AG04450 (cell line): ENCODE data around the gene ADAMTS17. TPM values are rescaled to one million over a fixed set of nuclear protein-coding genes. Genes with fewer than 3 reads are reported as not detected.

Experiments
- CTCF ChIA-PET: fragments of 300-600, 350-600 bp; formaldehyde crosslinking; extraction: SDS; loops from one replicate; lab custom pipeline; 2022; ENCODE audit warnings: antibody characterized with exemption, inconsistent platforms; lab: Charles Lee
- POLR2A ChIA-PET: fragments of 350-600 bp; formaldehyde crosslinking; extraction: SDS; loops from one replicate; lab custom pipeline; 2021; ENCODE audit warnings: antibody characterized with exemption, inconsistent platforms; lab: Yijun Ruan, JAX
- DNase-seq: peaks from one replicate; pipeline ENCODE4 v3.0.0-alpha.2; 2011; ENCODE audit warnings: low read depth, low spot score
- H3K27ac ChIP-seq: one replicate; pipeline ENCODE4 v1.5.1; 2012; ENCODE audit warnings: low read depth, low read length, control low read depth
- H3K27me3 ChIP-seq: one replicate; pipeline ENCODE4 v1.6.0; 2012; ENCODE audit warnings: low read length; ENCODE audit not compliant: control insufficient read depth, insufficient read depth
- H3K4me3 ChIP-seq: 2 replicates; pipeline ENCODE4 v1.5.1; 2011; ENCODE audit warnings: mild to moderate bottlenecking, low read depth, low read length, control low read depth
- H3K9me3 ChIP-seq: 2 replicates; pipeline ENCODE4 v1.5.1; 2012; ENCODE audit warnings: low read length; ENCODE audit not compliant: control insufficient read depth, insufficient read depth
- polyA plus RNA-seq: library from polyadenylated mRNA; depleted of rRNA; stranded (reverse); fragments of >200 nt; gene quantifications from 2 replicates; pipeline ENCODE4 v1.2.3, GENCODE V29; 2011
- TF ChIP-seq, protein P1 (sequence below): IDR thresholded peaks from 2 replicates; pipeline ENCODE4 v1.5.1; 2011; ENCODE audit warnings: low read depth, low read length, control low read depth, inconsistent platforms

The ADAMTS17 gene
- polyA plus RNA-seq, 1 experiment: 0.06 TPM

DNA sequence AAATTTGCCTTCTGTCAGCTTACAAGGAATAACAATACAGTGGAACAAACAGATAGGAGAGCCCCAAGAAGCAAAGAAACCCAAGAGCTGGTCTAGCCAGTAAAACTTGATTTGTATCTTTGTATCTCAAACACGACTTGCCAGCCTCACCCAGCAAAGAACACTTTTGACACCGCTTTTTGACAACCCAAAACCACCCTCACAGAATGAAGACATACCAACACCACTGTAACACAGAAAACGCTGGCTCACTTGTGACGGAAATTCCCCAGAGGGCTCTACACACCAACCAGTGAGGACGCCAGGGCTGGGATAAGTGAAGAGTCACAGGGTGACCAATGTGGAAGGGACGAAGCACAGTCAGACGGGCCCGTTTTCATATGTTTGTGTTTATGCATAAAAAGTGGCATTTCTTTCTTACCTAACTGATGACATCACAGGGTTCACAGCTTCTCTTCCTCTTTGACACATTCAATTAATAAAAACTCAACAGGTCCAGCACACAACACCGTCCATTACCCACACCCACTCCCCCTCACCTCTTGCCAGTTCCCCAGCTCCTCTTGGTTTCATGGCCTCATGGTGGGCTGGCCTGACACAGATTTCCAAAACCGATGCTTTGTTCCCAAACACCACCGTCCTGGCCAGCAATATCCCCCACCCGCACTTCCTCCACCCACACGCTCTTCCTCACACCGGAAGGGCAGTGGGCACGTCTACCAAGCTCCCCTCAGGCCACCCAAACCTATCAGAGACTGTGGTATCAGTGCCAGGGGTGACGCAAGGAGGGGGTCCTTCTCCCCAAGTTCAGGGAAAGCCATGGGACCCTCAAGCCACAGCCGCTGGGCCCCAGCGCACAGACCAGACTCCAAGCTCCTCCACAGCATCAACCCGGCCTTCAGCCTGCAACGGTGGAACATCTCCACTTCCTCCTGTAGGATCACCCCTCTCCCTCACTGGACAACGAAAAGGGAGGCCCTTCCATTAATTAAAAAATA lies 94.2 kb downstream of the ADAMTS17 start:
- Histone ChIP-seq H3K27me3 (no peaks in the 10 kb centered on the region), H3K9me3 (peaks cover 48% of the 10 kb centered on the region), H3K4me3 (no peak overlapping the region), H3K27ac (no peak overlapping the region)
- ChIA-PET POLR2A (no interaction called here), CTCF (no interaction called here)
- DNase-seq: no peak
- TF ChIP-seq, protein P1, sequence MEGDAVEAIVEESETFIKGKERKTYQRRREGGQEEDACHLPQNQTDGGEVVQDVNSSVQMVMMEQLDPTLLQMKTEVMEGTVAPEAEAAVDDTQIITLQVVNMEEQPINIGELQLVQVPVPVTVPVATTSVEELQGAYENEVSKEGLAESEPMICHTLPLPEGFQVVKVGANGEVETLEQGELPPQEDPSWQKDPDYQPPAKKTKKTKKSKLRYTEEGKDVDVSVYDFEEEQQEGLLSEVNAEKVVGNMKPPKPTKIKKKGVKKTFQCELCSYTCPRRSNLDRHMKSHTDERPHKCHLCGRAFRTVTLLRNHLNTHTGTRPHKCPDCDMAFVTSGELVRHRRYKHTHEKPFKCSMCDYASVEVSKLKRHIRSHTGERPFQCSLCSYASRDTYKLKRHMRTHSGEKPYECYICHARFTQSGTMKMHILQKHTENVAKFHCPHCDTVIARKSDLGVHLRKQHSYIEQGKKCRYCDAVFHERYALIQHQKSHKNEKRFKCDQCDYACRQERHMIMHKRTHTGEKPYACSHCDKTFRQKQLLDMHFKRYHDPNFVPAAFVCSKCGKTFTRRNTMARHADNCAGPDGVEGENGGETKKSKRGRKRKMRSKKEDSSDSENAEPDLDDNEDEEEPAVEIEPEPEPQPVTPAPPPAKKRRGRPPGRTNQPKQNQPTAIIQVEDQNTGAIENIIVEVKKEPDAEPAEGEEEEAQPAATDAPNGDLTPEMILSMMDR: no peak

DNA sequence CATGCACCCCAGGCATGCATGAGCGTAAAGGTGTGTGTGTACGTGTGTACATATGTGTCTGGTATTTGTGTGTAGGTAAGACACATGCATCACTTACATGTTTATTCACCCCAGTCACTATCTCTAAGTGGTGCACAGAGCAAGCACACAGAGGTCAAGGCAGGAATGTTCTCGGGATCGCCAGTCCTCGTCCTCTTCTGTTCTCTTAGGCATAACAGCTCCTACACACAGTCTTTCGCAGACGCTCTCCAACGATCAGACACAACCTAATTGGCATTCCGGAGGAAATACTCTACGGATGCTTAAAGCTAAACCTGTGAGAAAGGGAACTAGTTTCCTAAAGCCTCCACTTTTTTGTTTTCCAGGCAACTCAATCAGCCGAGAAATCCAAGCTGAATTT lies 95.9 kb downstream of the ADAMTS17 start:
- ChIA-PET POLR2A (no interaction called here), CTCF (no interaction called here)
- Histone ChIP-seq H3K27me3 (no peaks in the 10 kb centered on the region), H3K9me3 (peaks cover 47% of the 10 kb centered on the region), H3K4me3 (no peak overlapping the region), H3K27ac (no peak overlapping the region)
- DNase-seq: no peak
- TF ChIP-seq, protein P1: no peak

DNA sequence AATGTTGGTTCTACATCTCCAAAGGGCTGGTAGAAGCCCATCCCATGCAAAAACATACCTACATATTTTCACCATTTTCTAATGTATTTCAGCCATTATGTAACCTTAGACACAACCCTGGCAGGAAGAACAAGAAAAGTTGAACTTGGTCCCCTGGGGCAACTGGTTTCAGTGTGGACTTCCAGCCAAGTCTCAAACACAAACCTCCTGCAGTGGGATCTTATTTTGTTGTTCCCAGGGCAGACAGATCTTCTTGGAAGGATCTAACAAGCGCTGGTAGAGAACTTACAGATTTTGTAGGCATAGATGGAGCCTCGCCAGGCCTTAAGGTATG lies 96.3 kb downstream of the ADAMTS17 start:
- TF ChIP-seq, protein P1: no peak
- H3K9me3 ChIP-seq: peaks cover 49% of the 10 kb centered on the region
- H3K27ac ChIP-seq: no peak overlapping the region
- CTCF ChIA-PET: no interaction called here
- no peaks in the 10 kb centered on the region for H3K27me3 ChIP-seq
- no peak for DNase-seq
- POLR2A ChIA-PET: no interaction called here
- no peak overlapping the region for H3K4me3 ChIP-seq

DNA sequence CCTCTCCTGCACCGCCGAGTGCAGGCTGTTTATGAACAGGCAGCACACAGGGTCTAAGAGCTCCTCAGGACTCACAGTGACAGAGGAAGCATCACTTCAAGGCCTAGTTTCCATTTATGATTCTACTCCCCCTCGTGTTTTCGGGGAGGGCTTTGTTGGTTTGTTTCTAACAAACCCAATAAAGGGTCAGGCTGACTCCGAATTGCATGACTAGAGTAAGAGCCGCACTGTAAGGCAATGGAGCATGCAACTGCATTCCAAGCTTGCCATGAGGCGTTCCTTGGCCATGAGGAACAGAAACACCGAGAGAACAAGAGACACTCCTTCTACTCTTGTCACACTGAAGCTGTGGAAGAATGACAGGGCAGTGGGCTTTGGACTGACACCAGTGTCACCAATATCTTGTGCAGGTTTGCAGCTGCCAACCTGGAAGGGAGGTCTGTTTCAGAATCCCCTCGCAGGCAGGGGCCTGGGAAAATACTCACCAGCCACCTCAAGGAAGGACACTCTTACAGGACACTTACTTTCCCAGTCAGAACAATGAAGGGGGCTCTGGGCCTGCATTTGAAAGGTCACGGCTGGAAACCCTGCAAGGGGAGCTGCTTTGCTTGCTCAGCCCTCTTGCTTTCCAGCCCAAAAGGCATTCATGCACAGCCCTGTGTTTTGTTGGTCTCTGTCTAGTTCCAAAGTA lies 96.8 kb downstream of the ADAMTS17 start:
- H3K9me3 ChIP-seq: peaks cover 52% of the 10 kb centered on the region
- CTCF ChIA-PET: no interaction called here
- no peak for DNase-seq

More for the DNA sequence above, 96.8 kb downstream of the ADAMTS17 start:
- TF ChIP-seq, protein P1: no peak
- no peak overlapping the region for H3K27ac ChIP-seq
- POLR2A ChIA-PET: no interaction called here
- H3K27me3 ChIP-seq: no peaks in the 10 kb centered on the region
- H3K4me3 ChIP-seq: no peak overlapping the region
